ENCODE results near the gene PSMC3. TPM values are rescaled to one million over a fixed set of nuclear protein-coding genes. Genes with fewer than 3 reads are reported as not detected.

The PSMC3 gene
- total and polyA plus RNA-seq, 9 of the 15 experiments (the other 6 are each of a cell fraction or from before 2014, with no cell fraction given) = 44.3 to 324 (median 240) TPM

- no peak for TF ChIP-seq GTF2F1 (IDR thresholded peaks at IDR 0.05; ENCODE audit: low read depth, low read length)
- TF ChIP-seq CBX2 (IDR thresholded peaks at IDR 0.05; ENCODE audit: insufficient read depth, low read length, poor library complexity, severe bottlenecking) = no peak
- TF ChIP-seq ZBTB33 (CRISPR knock-in tag; IDR thresholded peaks at IDR 0.05) = no peak
- no peak for TF ChIP-seq E2F8 (IDR thresholded peaks at IDR 0.05; ENCODE audit: low read depth, partially characterized antibody)
- no peak for TF ChIP-seq PTRF (tag; IDR thresholded peaks at IDR 0.05)
- TF ChIP-seq IRF9 (tag; IDR thresholded peaks at IDR 0.05) = no peak
- TF ChIP-seq PBX2 (CRISPR knock-in tag; IDR thresholded peaks at IDR 0.05; ENCODE audit: low read depth) = no peak
- no peak for TF ChIP-seq PBX2 (tag; conservative IDR thresholded peaks at IDR 0.05; ENCODE audit: low read depth)
- no peak for TF ChIP-seq TRIM24 (IDR thresholded peaks at IDR 0.05)
- TF ChIP-seq RBBP5 (IDR thresholded peaks at IDR 0.05; ENCODE audit: borderline replicate concordance, insufficient read depth, low read length, poor library complexity, severe bottlenecking) = no peak
- 0 out of 4 replicates have a peak, but pooled peaks of 1 of the 2 experiments have one; percentile 12 for TF ChIP-seq NRF1 (conservative IDR thresholded peaks at IDR 0.05 in 1 of 2, IDR thresholded peaks at IDR 0.05 in 1 of 2)
- no peak for TF ChIP-seq KLF1 (tag; IDR thresholded peaks at IDR 0.05)
- TF ChIP-seq NCOA2 (IDR thresholded peaks at IDR 0.05; ENCODE audit: partially characterized antibody in 2 of 2) = no peak
- TF ChIP-seq NR2C1 (IDR thresholded peaks at IDR 0.05) = no peak
- TF ChIP-seq NR2C1 (tag; IDR thresholded peaks at IDR 0.05) = peak; percentile 9; the same call in 1 of the 2 replicates
- no peak; the same call in 1 of the 2 replicates for TF ChIP-seq ZNF23 (CRISPR knock-in tag; IDR thresholded peaks at IDR 0.05)
- no peak for TF ChIP-seq TFAM (CRISPR knock-in tag; conservative IDR thresholded peaks at IDR 0.05)
- TF ChIP-seq HES1 (IDR thresholded peaks at IDR 0.05; ENCODE audit: low read depth) = no peak
These were observed 47.4 kb downstream of the PSMC3 start (continued) for GRCh38 chr11:47378836-47379170.
